ENCODE results near the gene DISP2.

DNA sequence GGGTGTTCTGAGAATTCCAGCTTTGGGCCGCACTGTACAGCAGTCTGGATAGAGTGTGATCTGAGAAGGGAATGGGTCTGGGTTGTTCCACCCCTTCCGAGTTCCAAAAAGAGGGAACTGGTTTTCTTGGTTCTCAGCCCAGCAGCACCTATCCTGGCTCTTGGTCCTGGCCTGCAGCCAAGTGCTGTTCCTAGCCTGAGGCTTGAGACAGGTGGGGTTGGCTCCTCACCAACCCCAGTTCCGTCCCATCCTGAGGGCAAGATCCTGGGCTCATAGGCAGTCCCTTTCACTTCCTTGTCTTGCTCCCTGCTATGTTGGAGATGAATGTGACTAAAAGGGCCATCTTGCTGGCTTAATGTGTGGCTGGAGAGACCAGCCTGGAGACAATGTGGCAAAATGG is 62.8 kb downstream of the DISP2 start:
- TF ChIP-seq, protein P1, sequence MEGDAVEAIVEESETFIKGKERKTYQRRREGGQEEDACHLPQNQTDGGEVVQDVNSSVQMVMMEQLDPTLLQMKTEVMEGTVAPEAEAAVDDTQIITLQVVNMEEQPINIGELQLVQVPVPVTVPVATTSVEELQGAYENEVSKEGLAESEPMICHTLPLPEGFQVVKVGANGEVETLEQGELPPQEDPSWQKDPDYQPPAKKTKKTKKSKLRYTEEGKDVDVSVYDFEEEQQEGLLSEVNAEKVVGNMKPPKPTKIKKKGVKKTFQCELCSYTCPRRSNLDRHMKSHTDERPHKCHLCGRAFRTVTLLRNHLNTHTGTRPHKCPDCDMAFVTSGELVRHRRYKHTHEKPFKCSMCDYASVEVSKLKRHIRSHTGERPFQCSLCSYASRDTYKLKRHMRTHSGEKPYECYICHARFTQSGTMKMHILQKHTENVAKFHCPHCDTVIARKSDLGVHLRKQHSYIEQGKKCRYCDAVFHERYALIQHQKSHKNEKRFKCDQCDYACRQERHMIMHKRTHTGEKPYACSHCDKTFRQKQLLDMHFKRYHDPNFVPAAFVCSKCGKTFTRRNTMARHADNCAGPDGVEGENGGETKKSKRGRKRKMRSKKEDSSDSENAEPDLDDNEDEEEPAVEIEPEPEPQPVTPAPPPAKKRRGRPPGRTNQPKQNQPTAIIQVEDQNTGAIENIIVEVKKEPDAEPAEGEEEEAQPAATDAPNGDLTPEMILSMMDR (conservative IDR thresholded peaks at IDR 0.05; ENCODE audit: low read depth, low read length) = no peak
- no peak for TF ChIP-seq EZH2 (IDR thresholded peaks at IDR 0.05; ENCODE audit: borderline replicate concordance, low read depth, low read length, poor library complexity, severe bottlenecking)

Data from A673 (cell line).